NCI-H446 (cell line): ENCODE results near the gene CYTH1.

Experiments
- DNase-seq, 2 experiments: peaks; one replicate each; lab custom pipeline; 2025; lab: John Stamatoyannopoulos, UW

Gene CYTH1

GRCh38 chr17:78645421-78646295 lies 136.4 kb downstream of the CYTH1 start:
- DNase-seq: no peak

- no peak for DNase-seq
These were observed 137.1 kb downstream of the CYTH1 start for GRCh38 chr17:78644931-78645351.

GRCh38 chr17:78644224-78644623 lies 137.8 kb downstream of the CYTH1 start:
- DNase-seq: no peak

- DNase-seq: no peak
These were observed 138.7 kb downstream of the CYTH1 start for GRCh38 chr17:78643326-78643725.

- no peak for DNase-seq
These were observed 139.4 kb downstream of the CYTH1 start for GRCh38 chr17:78642707-78643106.

GRCh38 chr17:78641666-78642065 lies 140.4 kb downstream of the CYTH1 start:
- no peak for DNase-seq

GRCh38 chr17:78641243-78641642 lies 140.8 kb downstream of the CYTH1 start:
- no peak for DNase-seq

- DNase-seq: no peak
These were observed 141.4 kb downstream of the CYTH1 start for GRCh38 chr17:78640700-78641099.

GRCh38 chr17:78637643-78638420 lies 144.2 kb downstream of the CYTH1 start:
- no peak for DNase-seq

- DNase-seq: no peak
These were observed 144.9 kb downstream of the CYTH1 start for GRCh38 chr17:78637146-78637545.

- no peak for DNase-seq
These were observed 147.9 kb downstream of the CYTH1 start for GRCh38 chr17:78634154-78634553.

- no peak for DNase-seq
These were observed 152.6 kb downstream of the CYTH1 start for GRCh38 chr17:78629436-78629995.

- no peak for DNase-seq
These were observed 153.3 kb downstream of the CYTH1 start for GRCh38 chr17:78628547-78629435.

- DNase-seq: no peak
These were observed 157.5 kb downstream of the CYTH1 start for GRCh38 chr17:78624324-78625151.
